ENCODE data around the gene IMMP2L. TPM values are rescaled to one million over a fixed set of nuclear protein-coding genes. Genes with fewer than 3 reads are reported as not detected.

Gene IMMP2L
- total RNA-seq, 4 donors from 2014 or later = 19.0 to 37.2 (median 21.3) TPM

GRCh38 chr7:111085356-111085755 lies 476.9 kb downstream of the IMMP2L start:
- TF ChIP-seq, protein P1, sequence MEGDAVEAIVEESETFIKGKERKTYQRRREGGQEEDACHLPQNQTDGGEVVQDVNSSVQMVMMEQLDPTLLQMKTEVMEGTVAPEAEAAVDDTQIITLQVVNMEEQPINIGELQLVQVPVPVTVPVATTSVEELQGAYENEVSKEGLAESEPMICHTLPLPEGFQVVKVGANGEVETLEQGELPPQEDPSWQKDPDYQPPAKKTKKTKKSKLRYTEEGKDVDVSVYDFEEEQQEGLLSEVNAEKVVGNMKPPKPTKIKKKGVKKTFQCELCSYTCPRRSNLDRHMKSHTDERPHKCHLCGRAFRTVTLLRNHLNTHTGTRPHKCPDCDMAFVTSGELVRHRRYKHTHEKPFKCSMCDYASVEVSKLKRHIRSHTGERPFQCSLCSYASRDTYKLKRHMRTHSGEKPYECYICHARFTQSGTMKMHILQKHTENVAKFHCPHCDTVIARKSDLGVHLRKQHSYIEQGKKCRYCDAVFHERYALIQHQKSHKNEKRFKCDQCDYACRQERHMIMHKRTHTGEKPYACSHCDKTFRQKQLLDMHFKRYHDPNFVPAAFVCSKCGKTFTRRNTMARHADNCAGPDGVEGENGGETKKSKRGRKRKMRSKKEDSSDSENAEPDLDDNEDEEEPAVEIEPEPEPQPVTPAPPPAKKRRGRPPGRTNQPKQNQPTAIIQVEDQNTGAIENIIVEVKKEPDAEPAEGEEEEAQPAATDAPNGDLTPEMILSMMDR (IDR thresholded peaks at IDR 0.05; ENCODE audit: low read depth) = no peak

DNA sequence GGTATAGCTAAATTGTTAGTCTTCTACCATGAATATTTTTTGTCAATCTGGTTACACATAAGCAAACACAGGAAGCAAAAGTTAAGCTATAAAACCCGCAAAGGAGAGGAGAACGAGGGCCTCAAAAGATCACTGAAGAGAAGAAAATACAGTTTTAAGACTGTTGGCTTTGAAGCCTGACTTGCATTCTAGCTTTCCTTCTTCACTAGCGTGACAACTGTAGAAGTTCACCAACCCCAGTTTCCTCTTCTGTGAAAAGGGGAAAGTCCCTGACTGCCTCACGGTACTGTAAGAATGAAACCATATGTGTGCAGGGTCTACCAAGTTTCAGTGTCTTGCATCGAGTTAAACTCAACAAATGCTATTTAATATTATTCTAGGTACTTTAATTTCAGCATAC lies 478.9 kb downstream of the IMMP2L start:
- TF ChIP-seq, protein P1 (IDR thresholded peaks at IDR 0.05; ENCODE audit: low read depth) = no peak

- TF ChIP-seq, protein P1 (IDR thresholded peaks at IDR 0.05; ENCODE audit: low read depth) = no peak
Measured at GRCh38 chr7:111082351-111082750, 479.9 kb downstream of the IMMP2L start.

GRCh38 chr7:111081546-111082267 lies 480.6 kb downstream of the IMMP2L start:
- TF ChIP-seq, protein P1 (IDR thresholded peaks at IDR 0.05; ENCODE audit: low read depth) = no peak

DNA sequence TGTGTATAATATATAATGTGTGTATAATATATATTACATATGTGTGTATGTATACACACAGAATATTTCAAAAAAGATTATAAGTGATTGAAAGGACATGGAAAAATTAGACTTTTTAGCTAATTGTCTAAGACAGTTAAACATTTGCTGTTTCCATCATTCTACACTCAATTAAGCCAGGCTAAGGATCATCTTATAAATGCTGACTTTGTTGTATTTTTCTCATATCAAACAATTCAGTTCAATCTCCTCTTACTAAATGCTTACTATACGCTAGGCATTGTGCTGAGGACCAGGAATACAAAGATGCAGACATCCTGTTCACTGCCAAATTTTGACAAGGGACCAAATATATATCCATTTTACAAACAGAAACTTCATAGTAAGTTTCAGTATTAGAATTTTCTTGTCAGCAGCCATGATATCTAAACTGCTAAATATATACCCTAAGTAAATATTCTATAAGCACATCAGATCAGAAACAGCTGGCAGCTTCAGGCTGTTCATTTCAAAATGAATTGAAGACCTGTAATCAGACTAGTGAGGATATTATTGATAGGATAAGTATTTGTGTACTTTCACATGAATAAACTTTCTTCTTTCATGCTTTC lies 481.7 kb downstream of the IMMP2L start:
- TF ChIP-seq, protein P1 (IDR thresholded peaks at IDR 0.05; ENCODE audit: low read depth) = no peak

- TF ChIP-seq, protein P1 (IDR thresholded peaks at IDR 0.05; ENCODE audit: low read depth) = no peak
Measured at GRCh38 chr7:111077001-111077400, 485.3 kb downstream of the IMMP2L start.

DNA sequence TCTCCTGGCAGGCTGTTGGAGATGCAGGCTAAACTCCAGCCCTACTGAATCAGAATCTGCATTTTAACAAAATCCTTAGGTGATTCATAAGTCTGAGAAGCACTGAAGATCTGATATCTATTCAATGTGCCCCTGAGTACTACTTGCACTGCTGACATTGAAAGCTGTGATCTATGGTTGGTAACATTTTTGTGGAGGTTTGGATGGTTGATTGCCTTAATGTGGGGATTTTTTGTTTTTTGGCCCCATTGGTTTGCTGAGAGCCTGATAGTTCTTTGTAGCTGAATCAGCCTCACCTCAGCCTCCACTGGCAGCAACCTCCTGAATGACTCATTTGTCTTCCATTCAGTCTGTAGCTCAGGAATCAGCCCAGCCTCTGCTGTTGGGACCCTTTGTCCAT lies 486.1 kb downstream of the IMMP2L start:
- TF ChIP-seq, protein P1 (IDR thresholded peaks at IDR 0.05; ENCODE audit: low read depth) = no peak

Measured in subcutaneous adipose tissue (tissue), 4 donors.